Endothelial cell of umbilical vein (primary cell): ENCODE measurements around the gene OGDH. TPM values are rescaled to one million over a fixed set of nuclear protein-coding genes. Genes with fewer than 3 reads are reported as not detected.

Experiments used
- BruUV-seq: library from RNA; stranded (reverse); fragments of 400-500 nt; replicated peaks from 2 replicates; lab custom pipeline; 2021; lab: Mats Ljungman, UMichigan
- CTCF ChIA-PET: fragments of 300-600, 350-600 bp; sonication (Branson Sonifier 250); formaldehyde crosslinking; loops from one replicate; lab custom pipeline; 2021; ENCODE audit warnings: antibody characterized with exemption, inconsistent platforms; lab: Charles Lee
- POLR2A ChIA-PET: fragments of 300-600, 350-600 bp; sonication (Branson Sonifier 250); formaldehyde crosslinking; loops from one replicate; lab custom pipeline; 2021; ENCODE audit warnings: antibody characterized with exemption, inconsistent platforms; lab: Charles Lee
- DNase-seq: peaks from one replicate; pipeline ENCODE4 v3.0.0-alpha.2; 2011; ENCODE audit warnings: low read depth, low spot score
- FAIRE-seq: peaks from 2 replicates; lab custom pipeline; 2011; peaks lifted over from hg19 to GRCh38; lab: Jason Lieb, UNC
- H2AFZ ChIP-seq: 2 replicates; pipeline ENCODE4 v1.6.0; 2012; ENCODE audit warnings: low read depth, low read length, control low read depth, inconsistent platforms
- H3K27ac ChIP-seq: 2 replicates; pipeline ENCODE4 v1.5.1; 2011; ENCODE audit warnings: low read depth, mild to moderate bottlenecking, control low read depth, low read length, moderate library complexity; ENCODE audit not compliant: insufficient read depth
- H3K27me3 ChIP-seq, 2 experiments: 2 replicates each; pipeline versions ENCODE4 v1.6.0 to v1.6.1; 2011; ENCODE audit warnings: low read length in 2 of 2, mixed read lengths in 1 of 2; ENCODE audit not compliant: control insufficient read depth in 2 of 2, insufficient read depth in 2 of 2
- H3K36me3 ChIP-seq, 2 experiments: 2 replicates in 1 of 2; 3 replicates in 1 of 2; pipeline ENCODE4 v1.5.1; 2011; ENCODE audit warnings: low read length in 2 of 2, mild to moderate bottlenecking in 1 of 2, moderate library complexity in 1 of 2; ENCODE audit not compliant: control insufficient read depth in 2 of 2, insufficient read depth in 2 of 2; ENCODE audit errors: extremely low read depth in 1 of 2
- H3K4me1 ChIP-seq: 3 replicates; pipeline ENCODE4 v1.5.1; 2011; ENCODE audit warnings: mild to moderate bottlenecking, low read length; ENCODE audit not compliant: control insufficient read depth, insufficient read depth; ENCODE audit errors: extremely low read depth
- H3K4me2 ChIP-seq: 2 replicates; pipeline ENCODE4 v1.6.1; 2011; ENCODE audit warnings: low read length, control low read depth, mixed read lengths; ENCODE audit not compliant: insufficient read depth
- H3K4me3 ChIP-seq, 3 experiments: fragments of 200-600 bp in 1 of 3; sonication (generic), shearing (Covaris generic) in 1 of 3; replicated peaks in 1 of 3; 2 replicates each; pipeline ENCODE4 v1.5.1; 2011 to 2016; ENCODE audit warnings: control low read depth in 3 of 3, low read length in 3 of 3, mild to moderate bottlenecking in 2 of 3, inconsistent platforms in 1 of 3, low read depth in 1 of 3, moderate library complexity in 1 of 3; ENCODE audit not compliant: insufficient read depth in 1 of 3
- H3K79me2 ChIP-seq: 2 replicates; pipeline ENCODE4 v1.6.0; 2012; ENCODE audit warnings: low read length, inconsistent platforms; ENCODE audit not compliant: control insufficient read depth, insufficient read depth
- H3K9ac ChIP-seq: replicated peaks from 2 replicates; pipeline ENCODE3; 2011; ENCODE audit warnings: low read length, control low read depth; ENCODE audit not compliant: insufficient read depth; ENCODE audit errors: extremely low read depth
- H3K9me1 ChIP-seq: replicated peaks from 3 replicates; pipeline ENCODE4 v1.6.0; 2011; ENCODE audit warnings: mild to moderate bottlenecking, low read length; ENCODE audit not compliant: control insufficient read depth, insufficient read depth; ENCODE audit errors: extremely low read depth
- H3K9me3 ChIP-seq: replicated peaks from 2 replicates; pipeline ENCODE4 v1.5.1; 2012; ENCODE audit warnings: low read length, inconsistent platforms; ENCODE audit not compliant: control insufficient read depth, insufficient read depth
- H4K20me1 ChIP-seq: replicated peaks from 2 replicates; pipeline ENCODE3; 2011; ENCODE audit warnings: mild to moderate bottlenecking, low read length; ENCODE audit not compliant: control insufficient read depth, insufficient read depth; ENCODE audit errors: extremely low read depth
- CTCF ChIP-seq, 2 donors: IDR thresholded peaks; 1 replicate in 1 of 2; 2 replicates in 1 of 2; pipeline ENCODE4 v1.5.1; 2011; ENCODE audit warnings: low read length in 2 of 2, mild to moderate bottlenecking in 2 of 2, moderate library complexity in 2 of 2, control low read depth in 1 of 2, inconsistent platforms in 1 of 2, low read depth in 1 of 2; ENCODE audit not compliant: insufficient read depth in 1 of 2; ENCODE audit errors: extremely low read depth in 1 of 2
- EZH2 ChIP-seq: IDR thresholded peaks from 2 replicates; pipeline ENCODE4 v1.6.1; 2012; ENCODE audit warnings: borderline replicate concordance, low read depth, mild to moderate bottlenecking, moderate library complexity, low read length, inconsistent platforms; ENCODE audit not compliant: severe bottlenecking
- JUN ChIP-seq: IDR thresholded peaks from 2 replicates; pipeline ENCODE4 v1.6.1; 2011; ENCODE audit warnings: borderline replicate concordance, low read depth; ENCODE audit not compliant: insufficient read length, insufficient read depth
- MAX ChIP-seq: IDR thresholded peaks from 2 replicates; pipeline ENCODE4 v1.6.1; 2011; ENCODE audit not compliant: insufficient read depth, insufficient read length
- MYC ChIP-seq: IDR thresholded peaks from one replicate; pipeline ENCODE4 v1.6.1; 2011; ENCODE audit warnings: mild to moderate bottlenecking, low read depth, low read length
- POLR2A ChIP-seq: IDR thresholded peaks from 2 replicates; pipeline ENCODE4 v1.6.1; 2012; ENCODE audit warnings: low read depth, mild to moderate bottlenecking, control low read depth, low read length
- dilution Hi-C: fragments of 300-500 bp; cut with MboI; formaldehyde crosslinking; loops from one replicate; pipeline ENCODE4 v1.15.0; 2019; ENCODE audit warnings: low sequenced_read_pairs; ENCODE audit not compliant: extremely low pct_ligation_motif_present
- intact Hi-C: fragments of 100-400 bp; cut with micrococcal nuclease; formaldehyde crosslinking; loops from one replicate; pipeline ENCODE4 v1.10.0; 2022
- polyA plus RNA-seq, 4 experiments: library from polyadenylated mRNA; depleted of rRNA in 3 of 4; stranded (reverse) in 3 of 4; unstranded in 1 of 4; fragments of >200 nt; gene quantifications; 2 replicates each; pipeline versions ENCODE4 v1.2.1 to v1.2.3, GENCODE V29; 2011 to 2012; ENCODE audit warnings: missing spikeins in 1 of 4
- total RNA-seq: library from RNA; stranded (reverse); gene quantifications from 2 replicates; pipeline ENCODE4 v1.2.3, GENCODE V29; 2021

OGDH gene
- total and polyA plus RNA-seq, 2 donors (not counting 3 experiments of a cell fraction or from before 2014, with no cell fraction given), result 88.9 to 92.9 TPM

- no peak overlapping the region for H3K9ac ChIP-seq
- no peaks in the 10 kb centered on the region for H3K9me1 ChIP-seq
- H3K4me2 ChIP-seq, result no peak overlapping the region
- H3K4me3 ChIP-seq, result no peak overlapping the region
- H2AFZ ChIP-seq, result no peak overlapping the region
- dilution Hi-C loops, result no loop called here
- POLR2A ChIA-PET, result no interaction called here
- FAIRE-seq, result no peak
- TF ChIP-seq MYC, result no peak
- TF ChIP-seq JUN, result no peak
- no peak for TF ChIP-seq CTCF (IDR thresholded peaks at IDR 0.05; ENCODE audit: extremely low read depth in 1 of 2, insufficient read depth in 1 of 2, low read depth in 1 of 2, low read length in 2 of 2)
- no peak for TF ChIP-seq EZH2
- TF ChIP-seq POLR2A, result no peak
- no peak for TF ChIP-seq MAX
- no peak for DNase-seq
- no peaks in the 10 kb centered on the region for H3K9me3 ChIP-seq
- no peaks in the 10 kb centered on the region for H4K20me1 ChIP-seq
- peaks cover 2 to 7% of the 10 kb centered on the region in 2 experiments for H3K36me3 ChIP-seq
- peaks cover 24% of the 10 kb centered on the region for H3K4me1 ChIP-seq
- no peaks in the 10 kb centered on the region for H3K27me3 ChIP-seq
- CTCF ChIA-PET, result interaction anchor here (1.2 kb wide), 1 partner anchor 9 kb away, joined by 4 read pairs; no protein-coding TSS in a partner anchor
- no TSS peak for BruUV-seq
- H3K79me2 ChIP-seq, result no peaks in the 10 kb centered on the region
- H3K27ac ChIP-seq, result no peak overlapping the region
- intact Hi-C loops, result no loop called here
These were observed 23.5 kb downstream of the OGDH start for GRCh38 chr7:44629829-44630522.
